ENCODE results near the gene PRB2.
"Not testable (repeated sequence)": the region's sequence is repeated elsewhere in the genome, so short reads cannot be mapped to it uniquely, and the experiment has no call there.

The PRB2 gene

GRCh38 chr12:11395467-11395866 lies at the start of gene PRB2:
PRB2 (minus strand) TSS chr12:11395567; CDS start chr12:11395529, 38 bp downstream.
- not testable (repeated sequence) for H3K9ac ChIP-seq (ENCODE audit: insufficient read length); DNase-seq (ENCODE audit: low read depth, low spot score); H3K36me3 ChIP-seq (ENCODE audit: insufficient read depth, low read length); H3K4me3 ChIP-seq; H3K9me3 ChIP-seq (ENCODE audit: low read depth, low read length); H3K27ac ChIP-seq

GRCh38 chr12:11437966-11438365 lies 42.6 kb upstream of the PRB2 start:
- H3K27ac ChIP-seq, result no peak overlapping the region
- H3K36me3 ChIP-seq (ENCODE audit: insufficient read depth, low read length), result no peaks in the 10 kb centered on the region
- TF ChIP-seq FOXP2 (optimal IDR thresholded peaks at IDR 0.05; ENCODE audit: control extremely low read depth, extremely low read length, insufficient read depth) (no peak), EZH2 (IDR thresholded peaks at IDR 0.05) (no peak), POLR2AphosphoS5 (IDR thresholded peaks at IDR 0.05; ENCODE audit: borderline replicate concordance, low read depth, low read length) (no peak)
- DNase-seq (ENCODE audit: low read depth, low spot score), result no peak
- no peak overlapping the region for H3K9ac ChIP-seq (ENCODE audit: insufficient read length)
- no peaks in the 10 kb centered on the region for H3K9me3 ChIP-seq (ENCODE audit: low read depth, low read length)
- H3K4me3 ChIP-seq, result no peak overlapping the region

GRCh38 chr12:11433664-11434063 lies 38.3 kb upstream of the PRB2 start:
- Histone ChIP-seq H3K36me3 (ENCODE audit: insufficient read depth, low read length) (no peaks in the 10 kb centered on the region), H3K27ac (no peak overlapping the region), H3K9me3 (ENCODE audit: low read depth, low read length) (no peaks in the 10 kb centered on the region), H3K4me3 (no peak overlapping the region), H3K9ac (ENCODE audit: insufficient read length) (no peak overlapping the region)
- no peak for TF ChIP-seq POLR2AphosphoS5 (IDR thresholded peaks at IDR 0.05; ENCODE audit: borderline replicate concordance, low read depth, low read length)
- no peak for TF ChIP-seq EZH2 (IDR thresholded peaks at IDR 0.05)
- TF ChIP-seq FOXP2 (optimal IDR thresholded peaks at IDR 0.05; ENCODE audit: control extremely low read depth, extremely low read length, insufficient read depth), result no peak
- DNase-seq (ENCODE audit: low read depth, low spot score), result no peak

- no peaks in the 10 kb centered on the region for H3K36me3 ChIP-seq (ENCODE audit: insufficient read depth, low read length)
- H3K9me3 ChIP-seq (ENCODE audit: low read depth, low read length), result no peaks in the 10 kb centered on the region
- H3K9ac ChIP-seq (ENCODE audit: insufficient read length), result no peak overlapping the region
- TF ChIP-seq EZH2 (IDR thresholded peaks at IDR 0.05), result no peak
- TF ChIP-seq POLR2AphosphoS5 (IDR thresholded peaks at IDR 0.05; ENCODE audit: borderline replicate concordance, low read depth, low read length), result no peak
- TF ChIP-seq FOXP2 (optimal IDR thresholded peaks at IDR 0.05; ENCODE audit: control extremely low read depth, extremely low read length, insufficient read depth), result no peak
- H3K27ac ChIP-seq, result no peak overlapping the region
- DNase-seq (ENCODE audit: low read depth, low spot score), result no peak
- no peak overlapping the region for H3K4me3 ChIP-seq
Observed at GRCh38 chr12:11431486-11431885, 36.1 kb upstream of the PRB2 start.

GRCh38 chr12:11427341-11427740 lies 32.0 kb upstream of the PRB2 start:
- H3K4me3 ChIP-seq, result no peak overlapping the region
- DNase-seq (ENCODE audit: low read depth, low spot score), result no peak
- no peak overlapping the region for H3K9ac ChIP-seq (ENCODE audit: insufficient read length)
- H3K36me3 ChIP-seq (ENCODE audit: insufficient read depth, low read length), result no peaks in the 10 kb centered on the region
- no peak overlapping the region for H3K27ac ChIP-seq
- no peak for TF ChIP-seq POLR2AphosphoS5 (IDR thresholded peaks at IDR 0.05; ENCODE audit: borderline replicate concordance, low read depth, low read length)
- TF ChIP-seq EZH2 (IDR thresholded peaks at IDR 0.05), result no peak
- TF ChIP-seq FOXP2 (optimal IDR thresholded peaks at IDR 0.05; ENCODE audit: control extremely low read depth, extremely low read length, insufficient read depth), result no peak
- no peaks in the 10 kb centered on the region for H3K9me3 ChIP-seq (ENCODE audit: low read depth, low read length)

GRCh38 chr12:11412731-11413130 lies 17.4 kb upstream of the PRB2 start:
- Histone ChIP-seq H3K4me3 (no peak overlapping the region), H3K9me3 (ENCODE audit: low read depth, low read length) (no peaks in the 10 kb centered on the region), H3K9ac (ENCODE audit: insufficient read length) (no peak overlapping the region), H3K36me3 (ENCODE audit: insufficient read depth, low read length) (no peaks in the 10 kb centered on the region), H3K27ac (no peak overlapping the region)
- TF ChIP-seq EZH2 (IDR thresholded peaks at IDR 0.05), result no peak
- no peak for TF ChIP-seq FOXP2 (optimal IDR thresholded peaks at IDR 0.05; ENCODE audit: control extremely low read depth, extremely low read length, insufficient read depth)
- TF ChIP-seq POLR2AphosphoS5 (IDR thresholded peaks at IDR 0.05; ENCODE audit: borderline replicate concordance, low read depth, low read length), result no peak
- DNase-seq (ENCODE audit: low read depth, low spot score), result no peak

GRCh38 chr12:11408096-11408495 lies 12.7 kb upstream of the PRB2 start:
- TF ChIP-seq FOXP2 (optimal IDR thresholded peaks at IDR 0.05; ENCODE audit: control extremely low read depth, extremely low read length, insufficient read depth) (no peak), POLR2AphosphoS5 (IDR thresholded peaks at IDR 0.05; ENCODE audit: borderline replicate concordance, low read depth, low read length) (no peak), EZH2 (IDR thresholded peaks at IDR 0.05) (no peak)
- no peak for DNase-seq (ENCODE audit: low read depth, low spot score)

GRCh38 chr12:11397366-11397765 lies 2.0 kb upstream of the PRB2 start:
- no peak for DNase-seq (ENCODE audit: low read depth, low spot score)
- no peak overlapping the region for H3K27ac ChIP-seq
- no peak overlapping the region for H3K4me3 ChIP-seq
- no peak overlapping the region for H3K9ac ChIP-seq (ENCODE audit: insufficient read length)
- TF ChIP-seq FOXP2 (optimal IDR thresholded peaks at IDR 0.05; ENCODE audit: control extremely low read depth, extremely low read length, insufficient read depth) (no peak), POLR2AphosphoS5 (IDR thresholded peaks at IDR 0.05; ENCODE audit: borderline replicate concordance, low read depth, low read length) (no peak), EZH2 (IDR thresholded peaks at IDR 0.05) (no peak)
- no peaks in the 10 kb centered on the region for H3K9me3 ChIP-seq (ENCODE audit: low read depth, low read length)
- no peaks in the 10 kb centered on the region for H3K36me3 ChIP-seq (ENCODE audit: insufficient read depth, low read length)

More at GRCh38 chr12:11408096-11408495, 12.7 kb upstream of the PRB2 start:
- Histone ChIP-seq H3K9ac (ENCODE audit: insufficient read length) (no peak overlapping the region), H3K9me3 (ENCODE audit: low read depth, low read length) (no peaks in the 10 kb centered on the region), H3K36me3 (ENCODE audit: insufficient read depth, low read length) (no peaks in the 10 kb centered on the region), H3K27ac (no peak overlapping the region), H3K4me3 (no peak overlapping the region)

GRCh38 chr12:11391456-11391855 lies 3.9 kb downstream of the PRB2 start:
- not testable (repeated sequence) for H3K9me3 ChIP-seq (ENCODE audit: low read depth, low read length); DNase-seq (ENCODE audit: low read depth, low spot score)

GRCh38 chr12:11377420-11377819 lies 17.9 kb downstream of the PRB2 start:
- not testable (repeated sequence) for H3K4me3 ChIP-seq; H3K27ac ChIP-seq; H3K9ac ChIP-seq (ENCODE audit: insufficient read length); DNase-seq (ENCODE audit: low read depth, low spot score); H3K36me3 ChIP-seq (ENCODE audit: insufficient read depth, low read length); H3K9me3 ChIP-seq (ENCODE audit: low read depth, low read length)

More at GRCh38 chr12:11391456-11391855, 3.9 kb downstream of the PRB2 start:
- not testable (repeated sequence) for H3K27ac ChIP-seq; H3K36me3 ChIP-seq (ENCODE audit: insufficient read depth, low read length); H3K4me3 ChIP-seq; H3K9ac ChIP-seq (ENCODE audit: insufficient read length)

Measured in SK-N-MC (cell line).